GM19239 (cell line): ENCODE data around the gene PAEP.
"Not testable (repeated sequence)": the region's sequence is repeated elsewhere in the genome, so short reads cannot be mapped to it uniquely, and the experiment has no call there.

ENCODE experiments used
- DNase-seq: peaks from one replicate; pipeline ENCODE4 v3.0.0; 2011; ENCODE audit warnings: low spot score; ENCODE audit not compliant: insufficient read length
- FAIRE-seq: peaks from 2 replicates; lab custom pipeline; 2011; peaks lifted over from hg19 to GRCh38; lab: Jason Lieb, UNC

PAEP gene

DNA sequence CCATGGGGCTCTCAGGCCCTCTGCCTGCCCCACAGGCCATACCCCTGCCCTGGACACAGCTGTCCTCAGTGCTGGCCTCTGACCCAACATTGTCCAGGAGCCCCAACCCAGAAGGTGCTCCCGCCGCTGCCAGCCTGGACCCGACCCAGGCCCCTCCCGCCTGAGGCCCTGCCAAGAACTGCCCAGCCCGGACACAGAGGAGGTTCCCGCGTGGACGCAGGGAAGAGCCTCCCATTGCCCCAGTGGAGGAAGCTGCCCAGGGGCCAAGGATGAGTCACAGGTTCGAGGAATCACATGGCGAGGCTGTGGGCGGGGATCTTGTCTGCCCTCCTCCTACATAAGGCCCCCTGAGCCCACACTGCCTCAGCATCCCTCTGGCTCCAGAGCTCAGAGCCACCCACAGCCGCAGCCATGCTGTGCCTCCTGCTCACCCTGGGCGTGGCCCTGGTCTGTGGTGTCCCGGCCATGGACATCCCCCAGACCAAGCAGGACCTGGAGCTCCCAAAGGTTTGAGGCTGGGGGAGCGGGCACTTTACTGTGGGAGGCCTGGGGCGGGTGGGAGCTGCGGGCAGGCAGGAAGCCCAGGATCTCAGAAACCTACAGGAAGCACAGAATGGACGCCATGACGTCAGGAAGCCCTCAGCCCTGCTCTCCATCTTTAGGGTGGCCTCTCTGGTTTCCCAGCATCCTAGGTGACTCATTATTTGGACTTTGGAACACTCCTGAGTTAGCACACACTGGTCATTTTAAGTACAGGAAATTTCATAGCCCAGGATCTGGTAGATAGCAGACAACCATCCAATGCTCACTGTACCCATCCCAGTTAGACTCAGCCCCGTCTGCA lies at the start of gene PAEP:
TSS of gene PAEP (plus strand) at position 366 of the 844 bp plus-strand sequence.
- DNase-seq (no peak), FAIRE-seq (no peak)

DNA sequence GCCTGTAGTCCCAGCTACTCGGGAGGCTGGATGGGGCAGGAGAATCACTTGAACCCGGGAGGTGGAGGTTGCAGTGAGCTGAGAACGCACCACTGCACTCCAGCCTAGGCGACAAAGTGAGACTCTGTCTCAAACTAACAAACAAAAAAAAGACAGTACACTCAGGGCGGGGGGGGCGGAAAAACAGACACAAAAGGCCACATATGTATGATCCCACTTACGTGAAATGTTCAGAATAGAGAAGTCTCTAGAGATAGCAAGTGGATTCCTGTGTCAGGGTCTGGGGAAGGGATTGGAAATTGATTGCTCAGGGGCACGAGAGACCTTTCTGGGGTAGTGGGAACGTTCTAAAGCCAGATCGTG lies 49.3 kb upstream of the PAEP start:
- DNase-seq = no peak
- no peak for FAIRE-seq

DNA sequence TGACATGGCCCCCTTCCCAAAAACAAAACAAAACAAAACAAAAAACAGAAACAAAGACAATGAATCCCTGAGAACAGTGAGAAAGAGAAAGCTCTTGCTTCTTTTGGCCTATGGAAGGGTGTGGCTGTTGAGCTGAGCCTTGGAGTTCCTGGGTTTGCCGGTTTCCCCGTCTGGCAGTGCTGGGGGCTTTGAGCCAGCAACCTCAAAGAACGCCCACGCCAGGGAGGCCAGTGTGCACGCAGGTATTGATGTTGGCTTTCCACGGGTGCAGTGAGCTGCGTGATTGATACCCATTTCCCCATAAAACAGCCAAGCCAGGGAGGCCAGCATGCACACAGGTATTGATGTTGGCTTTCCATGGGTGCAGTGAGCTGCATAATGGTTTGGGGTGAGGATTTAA lies 48.7 kb upstream of the PAEP start:
- FAIRE-seq (no peak), DNase-seq (no peak)

DNA sequence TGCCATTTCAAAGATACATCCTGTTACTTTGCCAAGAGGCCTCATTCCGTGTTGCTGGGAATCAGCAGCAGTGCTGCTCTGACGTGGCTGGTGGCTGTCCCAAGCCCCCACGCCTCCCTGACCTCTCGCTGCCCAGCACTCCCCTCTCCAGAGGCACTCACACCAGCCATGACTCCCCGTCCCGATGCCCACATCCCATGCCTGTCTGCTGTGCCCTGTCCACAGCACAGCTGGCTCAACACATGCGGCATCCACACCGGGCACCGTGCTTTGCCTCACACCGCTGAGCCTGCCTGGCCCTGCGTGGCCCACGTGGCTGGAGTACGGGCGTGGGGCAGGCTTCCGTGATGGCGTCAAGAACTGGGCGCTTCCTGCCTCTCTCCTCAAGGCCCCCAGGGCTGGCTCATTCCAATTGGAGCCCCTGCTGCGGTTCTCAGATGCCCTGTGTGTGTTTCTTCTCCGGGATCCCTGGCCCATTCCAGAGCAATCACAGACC lies 48.2 kb upstream of the PAEP start:
- DNase-seq = no peak
- no peak for FAIRE-seq

DNA sequence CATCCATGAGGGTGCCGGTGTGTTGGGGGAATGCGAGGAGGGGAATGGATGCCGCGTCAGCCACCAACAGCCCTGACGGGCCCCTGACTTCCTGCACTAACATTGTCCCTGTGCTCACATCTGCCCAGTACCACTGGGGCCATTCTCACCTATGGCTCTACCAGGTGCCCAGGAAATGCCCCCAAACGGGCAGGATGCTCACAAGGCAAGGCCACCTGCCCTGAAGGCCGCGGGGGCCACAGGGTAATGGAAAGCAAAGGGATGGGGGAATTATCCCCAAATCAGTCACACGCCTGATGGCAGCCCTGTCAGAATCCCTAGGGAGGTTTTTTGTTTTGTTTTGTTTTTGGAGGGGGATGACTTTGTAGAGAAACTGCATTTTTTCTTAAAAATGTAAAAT lies 47.6 kb upstream of the PAEP start:
- FAIRE-seq, DNase-seq: not testable (repeated sequence)

DNA sequence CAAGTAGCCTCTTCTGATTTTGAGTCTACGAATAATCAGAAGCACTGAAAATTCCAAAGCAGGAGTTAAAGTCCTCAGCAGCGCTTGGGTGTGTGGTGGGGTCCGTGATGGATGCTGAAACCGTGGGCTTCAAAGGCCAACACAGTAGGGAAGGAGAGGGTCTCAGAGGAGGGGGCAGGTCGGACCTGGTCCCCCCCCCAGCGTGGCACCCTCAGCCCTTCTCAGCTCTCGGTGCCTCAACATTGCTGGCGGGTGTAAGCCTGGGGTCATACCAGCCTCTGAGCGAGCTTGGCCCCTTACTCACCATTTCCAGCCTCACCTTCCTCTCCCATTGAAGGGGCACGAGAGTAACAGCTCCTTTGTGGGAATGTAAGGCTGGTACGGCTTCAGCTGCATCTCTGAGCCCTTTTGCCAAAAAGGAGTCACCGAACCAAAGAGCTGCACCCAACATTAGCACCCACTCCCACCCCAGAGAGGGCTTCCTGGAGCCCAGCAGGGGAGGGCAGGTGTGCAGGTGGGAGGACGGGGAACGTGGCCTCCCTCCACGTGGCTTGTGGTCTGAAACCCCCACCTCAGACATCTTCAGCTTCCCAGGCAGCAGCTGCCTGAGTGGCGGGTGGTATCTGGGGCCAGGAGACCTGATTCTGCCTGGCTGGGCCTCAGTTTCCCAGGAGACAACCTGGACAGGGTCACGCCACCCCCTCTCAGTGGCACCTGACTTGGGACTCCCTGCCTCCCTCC lies 47.0 kb upstream of the PAEP start:
- FAIRE-seq = no peak
- DNase-seq = no peak

DNA sequence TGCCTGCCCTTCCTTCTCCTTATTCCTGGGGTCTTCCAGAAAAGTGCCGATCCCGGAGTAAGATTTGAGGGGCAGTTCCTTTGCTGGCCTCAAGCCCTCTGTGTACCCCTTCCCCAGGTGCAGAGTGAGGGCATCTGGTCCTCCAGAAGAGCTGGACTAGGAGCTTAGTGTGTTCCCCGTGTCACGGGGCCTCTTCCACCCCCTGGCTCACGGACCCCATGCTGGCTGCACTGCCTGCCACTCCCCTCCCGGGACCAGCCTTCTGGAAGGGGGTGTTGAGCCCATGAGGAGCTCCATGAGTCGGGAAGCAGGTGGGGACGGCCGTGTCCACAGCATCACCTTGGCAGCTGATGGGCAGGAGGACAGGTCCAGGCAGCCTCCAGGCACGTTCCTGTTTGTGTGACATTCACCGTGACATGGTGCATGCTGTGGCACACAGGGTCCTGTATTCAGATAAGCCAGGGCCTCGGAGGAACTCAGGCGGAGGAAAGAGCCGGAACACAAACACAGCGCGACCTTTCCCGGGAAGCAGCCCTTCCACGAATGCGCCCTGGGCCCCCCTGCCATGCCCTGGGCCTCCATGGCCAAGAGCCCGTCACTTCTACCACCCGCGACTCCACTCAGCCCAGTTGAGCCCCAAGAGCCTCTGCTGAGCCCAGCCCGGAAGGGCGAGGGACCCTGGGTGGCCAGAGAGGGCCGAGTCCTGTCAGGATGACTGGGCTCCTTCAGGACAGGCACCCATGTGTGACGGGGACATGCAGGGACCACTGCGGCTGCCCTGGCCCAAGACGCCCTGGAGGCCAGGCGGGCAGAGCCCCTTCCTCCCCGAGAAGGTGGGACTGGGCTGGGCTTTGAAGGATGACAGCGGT lies 46.2 kb upstream of the PAEP start:
- no peak for DNase-seq
- no peak for FAIRE-seq

DNA sequence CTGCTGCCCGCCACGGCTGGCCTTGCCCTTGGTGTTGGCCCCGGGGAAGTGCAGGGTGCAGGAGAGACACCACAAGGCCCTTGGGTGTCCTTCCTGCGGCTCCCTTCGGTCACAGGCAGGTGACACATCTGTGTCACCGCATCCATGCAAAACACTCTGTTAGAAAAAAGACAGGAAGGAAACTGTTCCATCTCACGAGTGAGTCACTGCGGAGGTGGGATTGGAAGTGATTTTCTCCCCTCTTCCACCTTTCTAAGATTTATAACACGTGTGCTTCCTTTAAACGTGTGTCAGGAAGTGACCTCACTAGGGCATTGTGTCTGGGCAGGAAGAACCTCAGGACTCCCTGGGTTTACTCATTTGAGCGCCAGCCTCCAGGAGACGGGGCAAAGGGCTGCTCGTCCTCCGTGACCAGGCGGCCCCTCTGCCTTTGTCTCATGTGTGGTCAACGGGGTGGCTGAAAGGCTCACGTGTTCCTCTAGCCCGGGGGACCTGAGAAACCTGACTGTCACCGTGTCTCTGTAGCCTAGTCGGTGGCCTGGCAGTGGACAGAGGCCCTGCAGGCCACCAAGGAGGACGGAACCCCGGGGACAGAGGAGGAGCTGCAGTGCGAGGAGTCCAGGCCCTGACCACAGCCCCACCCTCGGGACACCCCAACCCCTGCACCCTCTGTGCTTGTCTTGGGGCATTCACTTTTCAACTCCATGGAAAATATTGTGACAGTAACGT lies 45.3 kb upstream of the PAEP start:
- FAIRE-seq (no peak), DNase-seq (no peak)

DNA sequence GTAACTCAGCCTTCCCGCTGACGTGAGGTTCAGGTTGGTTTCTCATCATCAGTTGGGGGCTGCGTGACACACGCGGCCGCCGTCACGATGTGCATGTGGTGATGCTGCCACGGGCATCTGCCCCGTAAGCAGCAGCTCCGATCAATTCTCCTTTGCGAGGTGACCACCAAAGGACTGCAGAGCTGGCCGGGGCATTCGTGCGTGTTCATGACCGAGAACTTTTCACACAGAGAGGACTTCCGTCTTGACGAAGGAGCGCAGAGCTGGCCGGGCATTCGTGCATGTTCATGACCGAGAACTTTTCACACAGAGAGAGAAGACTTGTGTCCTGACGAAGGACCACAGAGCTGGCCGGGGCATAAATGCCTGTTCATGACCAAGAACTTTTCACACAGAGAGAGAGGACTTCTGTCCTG lies 44.1 kb upstream of the PAEP start:
- DNase-seq (no peak), FAIRE-seq (no peak)

- no peak for FAIRE-seq
- no peak for DNase-seq
Measured at GRCh38 chr9:135519179-135519971, 42.2 kb upstream of the PAEP start.

DNA sequence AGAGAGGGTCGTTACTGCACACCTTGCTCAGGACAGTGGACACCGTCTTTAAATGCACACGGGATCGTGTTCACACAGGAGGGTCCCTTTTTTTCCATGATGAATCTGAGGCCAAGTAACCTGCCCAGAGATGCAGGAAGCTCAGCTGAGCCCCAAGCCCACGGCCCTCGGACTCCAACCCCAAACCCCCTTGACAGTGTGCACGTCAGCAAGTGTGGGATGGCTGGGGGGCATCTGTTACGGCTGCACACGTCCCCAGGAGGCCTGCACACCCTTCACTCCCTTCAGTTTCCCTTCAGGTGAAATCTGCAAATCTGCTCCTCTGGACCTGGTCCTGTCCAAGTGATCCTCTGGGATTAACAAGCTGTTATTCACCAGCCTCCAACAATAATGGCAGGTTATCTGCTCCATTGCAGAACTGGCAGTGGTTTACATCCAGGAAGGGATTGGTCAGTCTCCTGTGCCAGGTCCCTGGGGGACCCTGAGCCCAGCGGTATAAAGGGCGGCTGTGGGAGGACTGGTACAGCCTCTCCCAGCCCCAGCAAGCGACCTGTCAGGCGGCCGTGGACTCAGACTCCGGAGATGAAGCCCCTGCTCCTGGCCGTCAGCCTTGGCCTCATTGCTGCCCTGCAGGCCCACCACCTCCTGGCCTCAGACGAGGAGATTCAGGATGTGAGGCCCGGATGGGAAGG lies 40.5 kb upstream of the PAEP start, which contains the start of gene LCN1:
TSS of gene LCN1 (plus strand) at position 525 of the 692 bp plus-strand sequence. CDS start at position 583, 58 bp downstream.
- FAIRE-seq = no peak

GRCh38 chr9:135521608-135522095 lies 39.9 kb upstream of the PAEP start:
- no peak for DNase-seq
- no peak for FAIRE-seq

More for the DNA sequence above, 40.5 kb upstream of the PAEP start, which contains the start of gene LCN1:
- DNase-seq = no peak

GRCh38 chr9:135522137-135522877 lies 39.2 kb upstream of the PAEP start:
- DNase-seq = no peak
- no peak for FAIRE-seq

DNA sequence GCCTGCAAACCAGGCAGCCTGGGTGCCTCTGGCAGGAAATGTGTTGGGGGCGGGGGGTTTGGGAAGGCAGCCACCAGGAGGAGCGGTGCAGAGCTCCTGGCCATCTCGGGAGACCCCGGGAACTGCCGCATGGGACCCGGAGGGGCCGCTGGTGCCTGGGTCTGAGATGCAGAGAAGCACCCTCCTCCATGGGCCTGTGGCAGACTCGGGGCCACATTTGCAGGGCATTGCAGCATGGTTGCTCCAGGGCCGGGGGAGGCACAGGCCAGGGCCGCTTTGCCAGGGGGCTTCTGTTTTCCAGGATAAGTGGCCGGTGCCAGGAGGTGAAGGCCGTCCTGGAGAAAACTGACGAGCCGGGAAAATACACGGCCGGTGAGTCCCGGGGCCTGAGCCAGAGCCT lies 38.6 kb upstream of the PAEP start:
- FAIRE-seq = no peak
- DNase-seq = no peak

GRCh38 chr9:135523521-135524129 lies 37.9 kb upstream of the PAEP start:
- FAIRE-seq (no peak), DNase-seq (no peak)

GRCh38 chr9:135524130-135524861 lies 37.3 kb upstream of the PAEP start:
- no peak for FAIRE-seq
- no peak for DNase-seq
